Panc1 (cell line): Measurements from ENCODE around the gene IL31RA. TPM values are rescaled to one million over a fixed set of nuclear protein-coding genes. Genes with fewer than 3 reads are reported as not detected.

Experiments used
- ATAC-seq: fragments of 200-7000 bp; cut with Tn5 transposase; 2 replicates; pipeline ENCODE4 v1.9.1; 2020; ENCODE audit warnings: mild to moderate bottlenecking, moderate library complexity
- BruUV-seq: library from RNA; stranded (reverse); fragments of 400-500 nt; replicated peaks from 2 replicates; lab custom pipeline; 2021; lab: Mats Ljungman, UMichigan
- CTCF ChIA-PET: fragments of 300-600 bp; sonication (Branson Sonifier 250); formaldehyde crosslinking; loops from one replicate; lab custom pipeline; 2022; ENCODE audit warnings: antibody characterized with exemption; lab: Charles Lee
- POLR2A ChIA-PET: fragments of 300-600 bp; sonication (Branson Sonifier 250); formaldehyde crosslinking; loops from one replicate; lab custom pipeline; 2022; ENCODE audit warnings: antibody characterized with exemption; lab: Charles Lee
- DNase-seq: peaks from one replicate; pipeline ENCODE4 v3.0.0-alpha.2; 2010; ENCODE audit warnings: low read depth, low spot score
- H3K27ac ChIP-seq: 2 replicates; pipeline ENCODE4 v1.5.1; 2011; ENCODE audit warnings: mild to moderate bottlenecking, low read length, inconsistent platforms
- H3K27me3 ChIP-seq: fragments of 200-500 bp; sonication (Bioruptor generic); 2 replicates; pipeline ENCODE4 v1.6.0; 2014; ENCODE audit warnings: low read length, inconsistent platforms; ENCODE audit not compliant: control insufficient read depth, insufficient read depth
- H3K36me3 ChIP-seq: fragments of 200-500 bp; sonication (Bioruptor generic); 2 replicates; pipeline ENCODE4 v1.5.1; 2014; ENCODE audit warnings: inconsistent platforms, mild to moderate bottlenecking, low read length, moderate library complexity; ENCODE audit not compliant: control insufficient read depth, insufficient read depth
- H3K4me1 ChIP-seq: 2 replicates; pipeline ENCODE4 v1.5.1; 2011; ENCODE audit warnings: inconsistent platforms, mild to moderate bottlenecking, low read length, moderate library complexity; ENCODE audit not compliant: control insufficient read depth, insufficient read depth
- H3K4me3 ChIP-seq, 2 experiments: 2 replicates each; pipeline ENCODE4 v1.5.1; 2011 to 2012; ENCODE audit warnings: low read depth in 2 of 2, low read length in 2 of 2, mild to moderate bottlenecking in 2 of 2, inconsistent platforms in 1 of 2, moderate library complexity in 1 of 2
- H3K9me3 ChIP-seq: fragments of 200-500 bp; sonication (Bioruptor generic); 2 replicates; pipeline ENCODE4 v1.5.1; 2014; ENCODE audit warnings: low read depth, mild to moderate bottlenecking, inconsistent platforms, low read length, moderate library complexity; ENCODE audit not compliant: control insufficient read depth, insufficient read depth
- CTCF ChIP-seq: fragments of 450-650 bp; IDR thresholded peaks from 2 replicates; pipeline ENCODE4 v1.5.1; 2017; ENCODE audit warnings: mild to moderate bottlenecking
- POLR2AphosphoS5 ChIP-seq: IDR thresholded peaks from 2 replicates; pipeline ENCODE4 v1.6.1; 2012; ENCODE audit warnings: mild to moderate bottlenecking, low read depth, low read length, moderate library complexity
- REST ChIP-seq, 2 experiments: IDR thresholded peaks; 2 replicates each; pipeline ENCODE4 v1.6.1; 2011 to 2012; ENCODE audit warnings: low read depth in 2 of 2, control low read depth in 1 of 2, low read length in 1 of 2, mild to moderate bottlenecking in 1 of 2, moderate library complexity in 1 of 2; ENCODE audit not compliant: insufficient read depth in 1 of 2
- SIN3A ChIP-seq: IDR thresholded peaks from 2 replicates; pipeline ENCODE4 v1.6.1; 2012; ENCODE audit warnings: low read depth, mild to moderate bottlenecking, low read length, moderate library complexity, borderline replicate concordance; ENCODE audit not compliant: insufficient read depth
- TCF7L2 ChIP-seq: IDR thresholded peaks from 2 replicates; pipeline ENCODE4 v1.6.1; 2011; ENCODE audit warnings: mild to moderate bottlenecking, low read depth, low read length, inconsistent platforms
- in situ Hi-C: cut with HindIII; loops from 2 replicates; pipeline ENCODE4 v1.10.0; 2016; ENCODE audit warnings: low sequenced_read_pairs, low pct_unique_long_range_greater_than_20kb
- intact Hi-C: fragments of 100-400 bp; cut with micrococcal nuclease; formaldehyde crosslinking; loops from one replicate; pipeline ENCODE4 v1.10.0; 2022; ENCODE audit not compliant: unreplicated experiment
- total RNA-seq: library from RNA; stranded (reverse); gene quantifications from one replicate; pipeline ENCODE4 v1.2.1, GENCODE V29; 2021; ENCODE audit not compliant: unreplicated experiment

Gene IL31RA
- total RNA-seq, 1 experiment from 2014 or later = 3.1 TPM

GRCh38 chr5:55966284-55966683, 115.1 kb downstream of the IL31RA start:
- intact Hi-C loops = no loop called here
- ATAC-seq (no peak), DNase-seq (no peak)
- Histone ChIP-seq H3K27me3 (no peaks in the 10 kb centered on the region), H3K4me3 (no peak overlapping the region), H3K36me3 (peaks cover 21% of the 10 kb centered on the region), H3K9me3 (no peaks in the 10 kb centered on the region), H3K4me1 (no peaks in the 10 kb centered on the region), H3K27ac (no peak overlapping the region)
- ChIA-PET CTCF (no interaction called here), POLR2A (no interaction called here)
- in situ Hi-C loops = no loop called here
- no TSS peak for BruUV-seq
- TF ChIP-seq REST (IDR thresholded peaks at IDR 0.05; ENCODE audit: insufficient read depth in 1 of 2, low read depth in 2 of 2, low read length in 1 of 2) = no peak
- TF ChIP-seq TCF7L2 = no peak
- no peak for TF ChIP-seq POLR2AphosphoS5
- no peak for TF ChIP-seq SIN3A
- no peak for TF ChIP-seq CTCF

- in situ Hi-C loops (no loop called here), intact Hi-C loops (no loop called here)
- no peaks in the 10 kb centered on the region for H3K9me3 ChIP-seq
- ChIA-PET POLR2A (no interaction called here), CTCF (no interaction called here)
- no peak for DNase-seq
- no peak overlapping the region for H3K27ac ChIP-seq
- no peaks in the 10 kb centered on the region for H3K4me1 ChIP-seq
- TF ChIP-seq SIN3A = no peak
- TF ChIP-seq POLR2AphosphoS5 = no peak
- no peak for TF ChIP-seq REST (IDR thresholded peaks at IDR 0.05; ENCODE audit: insufficient read depth in 1 of 2, low read depth in 2 of 2, low read length in 1 of 2)
- TF ChIP-seq CTCF = no peak
- no peak for TF ChIP-seq TCF7L2
- no peak overlapping the region for H3K4me3 ChIP-seq
- H3K36me3 ChIP-seq = peaks cover 5% of the 10 kb centered on the region
- no peak for ATAC-seq
- no peaks in the 10 kb centered on the region for H3K27me3 ChIP-seq
- no TSS peak for BruUV-seq
Observed at GRCh38 chr5:55969956-55970355, 118.8 kb downstream of the IL31RA start.

Other genes with a start within 250 kb of the IL31RA start
- 12.8 TPM for gene SLC38A9, start 139.0 kb upstream of the IL31RA start, total RNA-seq
- gene DDX4, start 113.3 kb upstream of the IL31RA start, total RNA-seq = not detected
- 181 TPM for gene IL6ST, start 143.6 kb downstream of the IL31RA start, total RNA-seq